ENCODE data around the gene OR2A5. TPM values are rescaled to one million over a fixed set of nuclear protein-coding genes. Genes with fewer than 3 reads are reported as not detected.

The OR2A5 gene
- total RNA-seq = not detected
- long read RNA-seq = 0 reads

- ATAC-seq = no peak
- H3K27me3 ChIP-seq = no peaks in the 10 kb centered on the region
- intact Hi-C loops (cut with DNase I) = no loop called here
- no peak for TF ChIP-seq POLR2A (IDR thresholded peaks at IDR 0.05)
- TF ChIP-seq CTCF (IDR thresholded peaks at IDR 0.05) = no peak
- H3K4me3 ChIP-seq = no peak within 1 kb of the TSS
- no peak for DNase-seq
- no peak within 1 kb of the TSS for H3K27ac ChIP-seq
- no peaks in the 10 kb centered on the region for H3K4me1 ChIP-seq
- 22% methylated on average over 1 of the region's 1 CpG for WGBS (ENCODE audit: insufficient coverage, low coverage, low lambda C conversion rate, missing lambda C conversion rate)
- H3K36me3 ChIP-seq = no peaks in the 10 kb centered on the region
- no peaks in the 10 kb centered on the region for H3K9me3 ChIP-seq
Observed at GRCh38 chr7:144048648-144049047, at the start of gene OR2A5. Gene OR2A5 (plus strand): TSS chr7:144048948. CDS start chr7:144050402, 1,454 bp downstream.

- 70% methylated on average over 4 of the region's 4 CpGs for WGBS (ENCODE audit: insufficient coverage, low coverage, low lambda C conversion rate, missing lambda C conversion rate)
- Histone ChIP-seq H3K27me3 (no peaks in the 10 kb centered on the region), H3K4me3 (no peak within 1 kb of the TSS), H3K27ac (no peak within 1 kb of the TSS), H3K4me1 (no peaks in the 10 kb centered on the region), H3K36me3 (no peaks in the 10 kb centered on the region), H3K9me3 (no peaks in the 10 kb centered on the region)
- intact Hi-C loops (cut with DNase I) = no loop called here
- TF ChIP-seq POLR2A (IDR thresholded peaks at IDR 0.05) (no peak), CTCF (IDR thresholded peaks at IDR 0.05) (no peak)
- DNase-seq (no peak), ATAC-seq (no peak)
Observed at GRCh38 chr7:144000020-144000419, 48.7 kb upstream of the OR2A5 start, which contains the start of gene OR6B1. Gene OR6B1 (plus strand): TSS chr7:144000320. CDS start chr7:144003997, 3,677 bp downstream.

GRCh38 chr7:144001543-144001942 is 47.2 kb upstream of the OR2A5 start:
- H3K9me3 ChIP-seq = no peaks in the 10 kb centered on the region
- H3K27me3 ChIP-seq = no peaks in the 10 kb centered on the region
- intact Hi-C loops (cut with DNase I) = no loop called here
- no peak overlapping the region for H3K27ac ChIP-seq
- WGBS (ENCODE audit: insufficient coverage, low coverage, low lambda C conversion rate, missing lambda C conversion rate) = 72% methylated on average over 3 of the region's 3 CpGs
- ATAC-seq (no peak), DNase-seq (no peak)
- no peaks in the 10 kb centered on the region for H3K36me3 ChIP-seq
- H3K4me3 ChIP-seq = no peak overlapping the region
- no peaks in the 10 kb centered on the region for H3K4me1 ChIP-seq
- TF ChIP-seq POLR2A (IDR thresholded peaks at IDR 0.05) (no peak), CTCF (IDR thresholded peaks at IDR 0.05) (no peak)

- 64% methylated on average over 5 of the region's 5 CpGs for WGBS (ENCODE audit: insufficient coverage, low coverage, low lambda C conversion rate, missing lambda C conversion rate)
- no peak overlapping the region for H3K27ac ChIP-seq
- no peaks in the 10 kb centered on the region for H3K36me3 ChIP-seq
- TF ChIP-seq POLR2A (IDR thresholded peaks at IDR 0.05) (no peak), CTCF (IDR thresholded peaks at IDR 0.05) (no peak)
- intact Hi-C loops (cut with DNase I) = no loop called here
- no peaks in the 10 kb centered on the region for H3K4me1 ChIP-seq
- no peaks in the 10 kb centered on the region for H3K27me3 ChIP-seq
- no peak overlapping the region for H3K4me3 ChIP-seq
- DNase-seq (no peak), ATAC-seq (no peak)
- H3K9me3 ChIP-seq = no peaks in the 10 kb centered on the region
Observed at GRCh38 chr7:144004703-144005102, 44.0 kb upstream of the OR2A5 start.
